ENCODE results near the gene NDUFV2. TPM values are rescaled to one million over a fixed set of nuclear protein-coding genes. Genes with fewer than 3 reads are reported as not detected.

The NDUFV2 gene
- total RNA-seq, 1 donor from 2014 or later = 103 TPM

- TF ChIP-seq CTCF (conservative IDR thresholded peaks at IDR 0.05; ENCODE audit: low read depth, low read length) = no peak
- no peak overlapping the region for H3K4me3 ChIP-seq (ENCODE audit: low read depth, low read length)
- DNase-seq (ENCODE audit: low read depth) = no peak
Observed at GRCh38 chr18:9065864-9066263, 36.6 kb upstream of the NDUFV2 start.

DNA sequence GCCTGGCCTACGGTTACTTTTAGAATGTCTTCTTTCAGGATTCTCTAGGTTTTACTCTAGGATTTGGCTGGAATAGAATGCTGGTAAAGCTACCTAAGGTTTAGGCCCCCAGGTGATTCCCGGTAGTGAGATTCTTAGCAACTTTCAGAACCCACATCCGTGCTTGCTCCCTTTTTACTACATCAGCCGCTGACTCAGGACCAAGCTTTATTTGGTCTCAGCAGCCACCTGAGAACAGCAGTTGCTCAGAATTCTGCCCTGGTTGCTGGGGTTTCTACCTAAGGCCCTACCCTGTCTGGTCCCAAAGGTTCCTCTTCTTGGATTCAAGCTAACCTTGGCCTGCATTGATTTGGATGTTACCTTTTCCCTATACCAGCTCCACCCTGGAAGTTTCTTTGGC, 36.1 kb upstream of the NDUFV2 start:
- no peak for DNase-seq (ENCODE audit: low read depth)
- no peak for TF ChIP-seq CTCF (conservative IDR thresholded peaks at IDR 0.05; ENCODE audit: low read depth, low read length)
- no peak overlapping the region for H3K4me3 ChIP-seq (ENCODE audit: low read depth, low read length)

DNA sequence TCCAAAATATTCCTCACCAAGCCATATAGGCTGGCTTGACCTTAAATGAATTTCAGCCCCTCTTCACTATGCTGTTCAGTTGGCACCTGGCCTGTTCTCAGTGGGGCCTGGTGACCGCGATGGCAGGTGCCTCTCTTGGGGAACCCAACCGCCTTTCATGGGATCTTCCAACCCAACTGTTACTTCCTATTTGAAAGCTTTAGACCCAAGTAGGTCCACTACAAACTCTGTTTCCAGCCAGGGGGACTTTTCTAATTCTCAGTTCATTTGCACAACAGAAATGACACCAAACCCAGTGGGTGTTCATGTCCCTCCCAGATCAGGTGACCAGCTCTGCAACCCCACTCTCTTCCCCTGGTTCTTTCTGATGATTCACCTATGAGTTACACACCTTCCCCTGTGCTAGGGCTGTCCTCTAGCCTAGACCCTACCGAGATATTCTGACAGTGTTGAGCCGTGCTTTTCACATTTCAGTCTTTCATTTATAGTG, 35.6 kb upstream of the NDUFV2 start:
- TF ChIP-seq CTCF (conservative IDR thresholded peaks at IDR 0.05; ENCODE audit: low read depth, low read length) = no peak

DNA sequence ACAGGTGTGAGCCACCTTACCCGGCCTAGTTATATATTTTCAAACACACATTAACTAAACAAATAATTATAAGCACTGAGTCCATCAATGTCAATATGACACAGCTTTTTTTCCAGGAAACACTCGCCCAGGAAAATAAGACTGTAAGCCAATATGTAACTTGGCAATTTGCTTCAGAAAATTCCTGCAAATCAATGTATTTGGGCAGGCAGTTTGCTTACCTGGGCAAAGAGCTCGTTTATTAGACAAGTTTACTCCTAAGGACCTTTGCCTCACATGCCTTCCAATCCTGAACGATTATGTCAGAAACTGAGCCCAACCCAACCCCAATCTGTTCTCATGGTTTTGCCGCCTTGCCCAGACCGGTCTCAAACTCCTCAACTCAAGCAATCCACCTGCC, 34.7 kb upstream of the NDUFV2 start:
- TF ChIP-seq CTCF (conservative IDR thresholded peaks at IDR 0.05; ENCODE audit: low read depth, low read length) = no peak
- H3K4me3 ChIP-seq (ENCODE audit: low read depth, low read length) = no peak overlapping the region
- no peak for DNase-seq (ENCODE audit: low read depth)

More for the DNA sequence above, 35.6 kb upstream of the NDUFV2 start:
- no peak overlapping the region for H3K4me3 ChIP-seq (ENCODE audit: low read depth, low read length)
- DNase-seq (ENCODE audit: low read depth) = no peak

DNA sequence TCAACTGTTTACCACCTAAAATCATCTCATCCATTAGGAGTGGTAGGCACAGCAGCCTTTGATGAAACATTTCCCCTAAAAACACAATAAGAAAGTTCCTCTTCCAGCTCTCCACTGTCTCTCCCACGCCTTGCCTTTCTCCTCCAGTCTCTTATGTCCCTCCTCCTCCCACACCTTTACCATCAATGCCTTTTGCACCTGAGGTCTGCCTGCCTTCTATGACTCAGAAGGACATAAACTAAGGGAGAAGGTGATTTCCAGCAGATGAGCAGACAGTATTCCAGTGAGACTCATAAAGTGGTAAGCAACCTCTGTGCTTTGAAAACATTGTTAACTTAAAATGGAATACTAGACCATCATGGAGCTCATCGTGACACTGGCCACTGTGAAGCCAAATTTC, 34.2 kb upstream of the NDUFV2 start:
- no peak for TF ChIP-seq CTCF (conservative IDR thresholded peaks at IDR 0.05; ENCODE audit: low read depth, low read length)
- DNase-seq (ENCODE audit: low read depth) = no peak
- no peak overlapping the region for H3K4me3 ChIP-seq (ENCODE audit: low read depth, low read length)

- DNase-seq (ENCODE audit: low read depth) = no peak
- TF ChIP-seq CTCF (conservative IDR thresholded peaks at IDR 0.05; ENCODE audit: low read depth, low read length) = no peak
- H3K4me3 ChIP-seq (ENCODE audit: low read depth, low read length) = no peak overlapping the region
Observed at GRCh38 chr18:9069601-9070000, 32.9 kb upstream of the NDUFV2 start.

GRCh38 chr18:9070212-9070611, 32.3 kb upstream of the NDUFV2 start:
- DNase-seq (ENCODE audit: low read depth) = no peak
- H3K4me3 ChIP-seq (ENCODE audit: low read depth, low read length) = no peak overlapping the region
- no peak for TF ChIP-seq CTCF (conservative IDR thresholded peaks at IDR 0.05; ENCODE audit: low read depth, low read length)
